Lower leg skin (tissue), 4 donors: ENCODE measurements around the gene ZNF444. TPM values are rescaled to one million over a fixed set of nuclear protein-coding genes. Genes with fewer than 3 reads are reported as not detected.
"Not testable (repeated sequence)": the region's sequence is repeated elsewhere in the genome, so short reads cannot be mapped to it uniquely, and the experiment has no call there.

Source experiments
- DNase-seq, 2 donors: peaks; one replicate each; pipeline ENCODE4 v3.0.0-alpha.2; 2019; ENCODE audit warnings: low spot score in 2 of 2
- H3K4me3 ChIP-seq: fragments of 200-600 bp; sonication (generic); 2 replicates; pipeline ENCODE4 v1.5.1; 2017; ENCODE audit warnings: mild to moderate bottlenecking, low read depth; ENCODE audit not compliant: poor library complexity, severe bottlenecking
- POLR2A ChIP-seq, 2 donors: fragments of 450-650 bp; IDR thresholded peaks; one replicate each; pipeline ENCODE4 v1.6.1; 2016 to 2017; ENCODE audit warnings: antibody characterized with exemption in 2 of 2, mild to moderate bottlenecking in 1 of 2, moderate library complexity in 1 of 2
- WGBS, 2 donors: methylation state at CpG; one replicate each; pipeline ENCODE4 v1.1.5; 2018; 5-methylcytosine and 5-hydroxymethylcytosine counted together
- intact Hi-C: fragments of 100-400 bp; cut with DNase I; formaldehyde crosslinking; loops from one replicate; pipeline ENCODE4 v1.15.0; 2023; ENCODE audit warnings: low total_unique reads
- total RNA-seq, 4 donors: library from RNA; depleted of rRNA; stranded (reverse); fragments of >200 nt; gene quantifications; one replicate each; pipeline ENCODE4 v1.1.0, GENCODE V29; 2016
- TF ChIP-seq, protein P1 (sequence below), 3 donors: fragments of 450-650 bp; IDR thresholded peaks; one replicate each; pipeline ENCODE4 v1.5.1; 2016; ENCODE audit warnings: antibody characterized with exemption in 3 of 3, mild to moderate bottlenecking in 3 of 3, moderate library complexity in 2 of 3

The ZNF444 gene
- total RNA-seq, 4 donors from 2014 or later: 22.1 to 39.5 (median 30.6) TPM

DNA sequence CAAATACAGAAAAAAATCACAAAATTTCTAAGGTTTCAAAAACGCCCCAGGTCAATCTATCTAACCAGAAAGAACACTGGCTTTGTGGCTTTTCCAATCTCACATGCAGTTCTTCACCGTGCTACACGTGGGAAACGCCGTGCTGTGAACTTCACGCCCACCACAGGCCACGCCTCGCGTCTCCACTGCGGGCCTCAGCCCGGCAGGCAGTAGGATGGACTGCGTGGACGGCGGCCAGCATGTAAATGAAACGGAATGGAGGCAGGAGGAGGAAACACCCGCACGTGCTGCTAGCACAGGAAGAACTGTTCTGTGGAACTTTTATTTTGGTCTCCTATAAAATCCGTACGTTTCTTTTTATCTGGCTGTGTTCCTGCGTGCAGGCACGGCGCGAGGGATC is 43.8 kb upstream of the ZNF444 start:
- intact Hi-C loops: no loop called here
- TF ChIP-seq, protein P1, sequence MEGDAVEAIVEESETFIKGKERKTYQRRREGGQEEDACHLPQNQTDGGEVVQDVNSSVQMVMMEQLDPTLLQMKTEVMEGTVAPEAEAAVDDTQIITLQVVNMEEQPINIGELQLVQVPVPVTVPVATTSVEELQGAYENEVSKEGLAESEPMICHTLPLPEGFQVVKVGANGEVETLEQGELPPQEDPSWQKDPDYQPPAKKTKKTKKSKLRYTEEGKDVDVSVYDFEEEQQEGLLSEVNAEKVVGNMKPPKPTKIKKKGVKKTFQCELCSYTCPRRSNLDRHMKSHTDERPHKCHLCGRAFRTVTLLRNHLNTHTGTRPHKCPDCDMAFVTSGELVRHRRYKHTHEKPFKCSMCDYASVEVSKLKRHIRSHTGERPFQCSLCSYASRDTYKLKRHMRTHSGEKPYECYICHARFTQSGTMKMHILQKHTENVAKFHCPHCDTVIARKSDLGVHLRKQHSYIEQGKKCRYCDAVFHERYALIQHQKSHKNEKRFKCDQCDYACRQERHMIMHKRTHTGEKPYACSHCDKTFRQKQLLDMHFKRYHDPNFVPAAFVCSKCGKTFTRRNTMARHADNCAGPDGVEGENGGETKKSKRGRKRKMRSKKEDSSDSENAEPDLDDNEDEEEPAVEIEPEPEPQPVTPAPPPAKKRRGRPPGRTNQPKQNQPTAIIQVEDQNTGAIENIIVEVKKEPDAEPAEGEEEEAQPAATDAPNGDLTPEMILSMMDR (IDR thresholded peaks at IDR 0.05): no peak
- no peak for TF ChIP-seq POLR2A (IDR thresholded peaks at IDR 0.05)
- WGBS, 2 donors: 73% methylated on average over 23 of the region's 23 CpGs

DNA sequence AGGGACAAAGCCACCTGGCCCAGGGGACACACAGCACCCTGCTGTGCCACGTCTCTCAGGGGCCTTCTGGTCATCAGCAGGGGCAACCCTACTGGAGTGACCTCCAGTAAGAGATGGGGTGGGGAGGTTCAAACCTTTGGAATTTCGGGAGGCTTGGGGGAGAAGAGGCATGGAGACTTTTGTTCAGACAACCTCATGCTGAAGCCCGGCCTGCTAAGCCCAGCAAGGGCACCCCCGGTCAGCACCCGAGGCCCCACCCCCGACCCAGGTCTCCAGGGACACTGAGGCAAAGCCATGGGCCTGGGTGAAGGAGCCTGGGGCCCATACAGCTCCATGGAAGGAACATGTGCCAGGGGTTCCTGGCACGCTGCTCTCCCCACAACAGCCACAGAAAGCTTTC is 43.3 kb upstream of the ZNF444 start:
- no peak for DNase-seq
- intact Hi-C loops: no loop called here
- WGBS, 2 donors: 91 to 93% methylated on average over 2 to 7 of the region's 7 CpGs
- TF ChIP-seq, protein P1 (IDR thresholded peaks at IDR 0.05): no peak
- TF ChIP-seq POLR2A (IDR thresholded peaks at IDR 0.05): no peak
- H3K4me3 ChIP-seq: no peak overlapping the region

More for the DNA sequence above, 43.8 kb upstream of the ZNF444 start:
- no peak overlapping the region for H3K4me3 ChIP-seq
- DNase-seq: no peak

GRCh38 chr19:56098237-56098636 is 42.9 kb upstream of the ZNF444 start:
- DNase-seq, H3K4me3 ChIP-seq, intact Hi-C loops: not testable (repeated sequence)
- 95 to 97% methylated on average over 11 to 21 of the region's 21 CpGs for whole genome bisulfite sequencing, 2 donors

DNA sequence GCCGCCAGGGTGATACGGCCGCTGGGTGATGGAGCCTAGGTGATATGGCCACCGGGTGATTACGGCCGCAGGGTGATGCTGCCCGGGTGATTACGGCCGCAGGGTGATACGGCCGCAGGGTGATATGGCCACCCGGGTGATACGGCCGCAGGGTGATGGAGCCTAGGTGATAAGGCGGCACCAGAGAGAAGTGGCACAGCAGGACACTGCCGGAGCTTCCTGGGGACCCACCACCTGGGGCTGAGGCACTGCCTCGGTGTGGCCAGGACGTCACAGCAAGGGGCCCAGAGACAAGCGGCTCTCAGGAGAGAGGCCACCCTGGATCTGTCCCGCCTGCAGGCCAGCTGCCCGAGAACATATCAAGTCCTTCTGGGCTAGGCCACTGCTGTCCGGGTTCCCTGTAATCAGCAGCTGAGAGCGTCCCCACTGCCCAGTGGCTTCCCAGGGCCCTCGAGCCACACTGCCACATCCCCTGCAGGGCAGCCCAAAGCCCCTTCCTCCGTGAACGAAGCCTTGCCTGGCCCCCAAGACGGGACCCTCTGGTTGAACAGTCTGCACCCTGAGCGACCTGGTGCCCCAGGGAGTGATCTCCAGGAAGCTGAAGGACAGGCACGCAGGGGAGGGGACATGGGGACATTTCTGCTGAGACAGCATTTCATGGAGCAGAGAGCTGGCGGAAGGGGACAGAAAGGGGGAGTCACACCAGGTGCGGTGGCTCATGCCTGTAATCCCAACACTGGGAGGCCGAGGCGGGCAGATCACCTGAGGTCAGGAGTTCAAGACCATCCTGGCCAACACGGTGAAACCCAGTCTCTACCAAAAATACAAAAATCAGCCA is 42.1 kb upstream of the ZNF444 start:
- intact Hi-C loops: no loop called here
- no peak for DNase-seq
- 94 to 95% methylated on average over 22 to 31 of the region's 34 CpGs for WGBS, 2 donors
- H3K4me3 ChIP-seq: no peak overlapping the region
- TF ChIP-seq POLR2A (IDR thresholded peaks at IDR 0.05): no peak
- TF ChIP-seq, protein P1 (IDR thresholded peaks at IDR 0.05): no peak

- TF ChIP-seq, protein P1 (IDR thresholded peaks at IDR 0.05): no peak
- no peak for TF ChIP-seq POLR2A (IDR thresholded peaks at IDR 0.05)
- no peak for DNase-seq
- intact Hi-C loops: no loop called here
- no peak overlapping the region for H3K4me3 ChIP-seq
- WGBS, 2 donors: 94% methylated on average over 31 of the region's 31 CpGs
Measured at GRCh38 chr19:56099638-56100539, 41.2 kb upstream of the ZNF444 start.

GRCh38 chr19:56101095-56101494 is 40.0 kb upstream of the ZNF444 start:
- TF ChIP-seq, protein P1 (IDR thresholded peaks at IDR 0.05): no peak
- TF ChIP-seq POLR2A (IDR thresholded peaks at IDR 0.05): no peak
- intact Hi-C loops: no loop called here
- H3K4me3 ChIP-seq: no peak overlapping the region
- WGBS, 2 donors: 88% methylated on average over 23 to 25 of the region's 25 CpGs
- no peak for DNase-seq
